HG03457 (cell line): ENCODE measurements around the gene NPTX2.
A peak's percentile ranks its signal among the peaks of the same experiment; 100 is the strongest.

ENCODE experiments used
- ATAC-seq: cut with Tn5 transposase; IDR thresholded peaks from one replicate; pipeline ENCODE4 v1.9.1; 2021; ENCODE audit warnings: moderate number of reproducible peaks; ENCODE audit not compliant: unreplicated experiment

NPTX2 gene

DNA sequence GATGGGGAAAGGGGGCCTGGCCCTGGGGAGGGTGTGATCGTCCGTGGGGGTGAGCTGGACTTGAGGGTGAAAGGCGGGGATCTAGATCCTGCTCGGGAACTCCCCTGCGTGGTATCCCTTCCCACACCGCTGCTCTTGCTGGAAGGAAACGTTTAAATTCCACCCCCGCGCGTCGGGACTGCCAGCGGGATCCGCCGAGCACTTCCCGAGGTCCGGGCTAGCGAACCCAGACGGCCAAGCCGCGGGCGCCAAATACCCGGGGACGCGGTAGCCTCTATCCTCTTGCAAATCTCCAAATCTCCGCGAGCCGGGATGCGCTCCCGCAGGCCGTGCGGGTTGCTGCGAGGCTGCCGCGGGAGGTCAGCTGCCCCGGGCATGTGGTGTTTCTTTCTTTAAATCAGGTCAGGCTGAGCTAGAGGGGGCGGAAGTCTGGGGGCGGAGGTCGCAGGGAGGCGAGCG, 904 bp downstream of the NPTX2 start:
- no peak for ATAC-seq

DNA sequence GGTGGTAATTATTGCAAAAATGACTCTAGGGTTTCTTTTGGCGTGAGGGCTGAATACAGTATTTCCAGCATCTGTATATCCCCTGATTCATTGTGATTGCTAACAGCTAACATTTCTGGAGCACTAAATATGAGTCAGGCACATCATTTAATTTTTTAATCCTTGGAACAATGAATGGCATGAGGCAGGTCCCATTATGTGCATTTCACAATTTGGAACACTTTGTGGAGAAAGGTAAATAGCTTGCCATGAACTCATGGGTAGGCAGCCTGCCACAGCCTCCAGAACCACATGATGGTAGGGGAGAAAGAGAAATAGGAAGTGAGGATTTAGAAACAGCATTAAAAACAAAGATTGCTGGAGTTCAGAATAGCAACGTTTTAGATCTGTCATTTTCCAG, 1.7 kb downstream of the NPTX2 start:
- no peak for ATAC-seq

DNA sequence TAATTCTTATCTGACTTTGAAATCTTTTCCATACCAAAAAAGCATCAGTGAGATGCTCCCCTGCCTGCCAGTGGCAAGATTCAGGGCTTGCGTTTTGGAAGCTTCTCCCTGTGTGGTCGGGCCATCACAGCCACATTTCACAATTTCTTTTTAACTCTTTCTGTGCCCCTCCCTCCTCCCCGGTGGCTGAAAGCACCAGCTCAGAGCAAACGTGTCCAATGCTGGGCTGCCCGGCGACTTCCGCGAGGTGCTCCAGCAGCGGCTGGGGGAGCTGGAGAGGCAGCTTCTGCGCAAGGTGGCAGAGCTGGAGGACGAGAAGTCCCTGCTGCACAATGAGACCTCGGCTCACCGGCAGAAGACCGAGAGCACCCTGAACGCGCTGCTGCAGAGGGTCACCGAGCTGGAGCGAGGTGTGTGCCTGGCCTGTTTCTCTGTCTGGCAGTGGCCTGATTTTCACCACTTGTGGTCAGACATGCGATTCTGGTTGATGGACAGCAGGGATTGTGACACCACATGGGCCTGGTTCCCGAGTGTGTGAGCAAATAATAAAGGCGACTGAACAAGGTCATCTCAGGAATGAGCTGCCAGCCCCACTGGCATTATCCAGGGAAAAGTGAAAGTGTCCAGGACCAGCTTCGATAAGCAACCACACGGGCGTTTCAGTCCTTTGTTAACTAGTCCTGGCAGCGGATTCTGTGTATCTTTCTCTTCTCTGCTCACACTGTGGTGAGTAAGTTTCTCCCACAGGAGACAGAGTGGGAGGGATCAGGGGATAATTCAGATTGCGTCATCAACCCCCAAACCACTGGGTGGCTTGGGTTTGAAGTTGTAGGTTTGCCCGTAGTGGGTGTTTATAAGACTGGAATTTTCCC, 2.6 kb downstream of the NPTX2 start:
- ATAC-seq = no peak

DNA sequence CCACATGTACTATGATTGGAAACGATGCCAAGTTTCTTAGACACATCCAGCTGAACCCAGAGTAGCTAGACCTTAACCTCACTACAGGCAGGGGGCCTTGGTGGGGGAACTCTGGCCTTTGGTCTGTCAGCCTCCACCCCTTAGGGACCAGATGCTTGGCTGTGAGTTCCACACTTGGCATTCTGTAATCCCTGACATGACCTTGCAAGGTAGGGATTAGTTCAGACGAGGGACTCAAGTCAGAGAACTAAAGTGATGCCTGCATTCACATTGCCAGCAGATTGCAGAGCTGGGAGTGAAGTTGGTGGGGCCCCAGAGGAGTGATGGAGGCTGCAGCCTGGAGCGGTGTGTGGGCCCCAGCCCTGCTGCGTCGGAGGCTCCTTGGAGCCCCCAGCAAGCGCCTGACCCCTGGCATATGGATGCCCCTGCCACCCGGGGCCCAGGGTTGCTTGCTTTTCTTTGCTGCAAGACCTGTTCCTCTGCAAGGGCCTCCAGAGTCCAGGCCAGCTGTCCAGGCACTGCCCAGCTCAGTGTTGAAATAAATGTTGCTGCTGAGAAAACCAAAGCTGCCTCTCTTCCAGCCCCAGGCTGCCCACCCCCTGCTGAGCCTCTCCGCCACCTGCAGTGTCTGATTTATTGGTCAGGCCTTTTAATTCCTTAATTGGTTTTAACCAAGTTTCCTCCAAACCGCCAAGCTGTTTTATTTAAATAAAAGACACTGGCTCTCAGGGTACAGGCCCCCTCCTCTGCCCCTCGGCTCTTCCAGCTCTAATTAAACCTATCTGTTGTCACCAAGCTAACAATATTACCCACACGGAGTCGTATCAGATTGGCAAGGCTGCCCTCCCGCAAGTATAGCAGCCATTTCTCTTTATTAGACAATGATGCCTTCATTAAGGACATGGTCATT, 4.7 kb downstream of the NPTX2 start:
- no peak for ATAC-seq

DNA sequence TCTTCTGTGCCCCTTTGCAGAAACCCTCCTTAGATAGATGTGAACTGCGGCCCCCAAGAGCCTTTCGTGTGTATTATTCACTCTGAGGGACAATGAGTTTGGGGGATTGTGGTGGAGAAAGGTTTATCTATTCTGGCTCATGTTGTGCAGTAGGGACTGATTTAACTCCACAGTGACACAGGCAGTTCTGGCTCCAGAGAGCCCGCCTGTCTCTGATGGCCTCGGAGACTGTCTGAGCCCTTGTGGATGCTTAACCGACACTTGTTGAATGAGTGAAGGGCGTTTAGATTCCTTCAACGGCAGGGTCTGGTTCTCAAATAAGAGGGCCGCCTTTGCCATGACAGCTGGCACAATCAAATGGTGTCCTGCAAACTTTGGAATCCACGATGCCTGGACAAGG, 5.8 kb downstream of the NPTX2 start:
- no peak for ATAC-seq

DNA sequence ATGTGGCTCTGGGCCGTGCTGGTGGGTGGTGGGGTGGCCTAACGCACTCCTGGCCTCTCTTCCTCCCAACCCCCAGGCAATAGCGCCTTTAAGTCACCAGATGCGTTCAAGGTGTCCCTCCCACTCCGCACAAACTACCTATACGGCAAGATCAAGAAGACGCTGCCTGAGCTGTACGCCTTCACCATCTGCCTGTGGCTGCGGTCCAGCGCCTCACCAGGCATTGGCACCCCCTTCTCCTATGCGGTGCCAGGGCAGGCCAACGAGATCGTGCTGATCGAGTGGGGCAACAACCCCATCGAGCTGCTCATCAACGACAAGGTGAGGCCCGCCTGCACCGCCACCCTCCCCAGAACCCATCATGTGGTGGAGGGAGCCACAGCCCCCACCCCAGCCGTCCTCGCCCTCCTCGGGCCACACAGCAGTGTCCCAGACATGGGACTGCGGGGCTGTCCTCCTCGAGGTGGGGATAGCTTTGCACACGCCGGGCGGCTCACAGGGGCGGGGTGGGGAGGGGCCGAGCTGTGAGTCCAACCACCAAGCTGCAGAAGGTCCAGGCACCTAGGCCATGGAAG, 7.8 kb downstream of the NPTX2 start:
- ATAC-seq = no peak

DNA sequence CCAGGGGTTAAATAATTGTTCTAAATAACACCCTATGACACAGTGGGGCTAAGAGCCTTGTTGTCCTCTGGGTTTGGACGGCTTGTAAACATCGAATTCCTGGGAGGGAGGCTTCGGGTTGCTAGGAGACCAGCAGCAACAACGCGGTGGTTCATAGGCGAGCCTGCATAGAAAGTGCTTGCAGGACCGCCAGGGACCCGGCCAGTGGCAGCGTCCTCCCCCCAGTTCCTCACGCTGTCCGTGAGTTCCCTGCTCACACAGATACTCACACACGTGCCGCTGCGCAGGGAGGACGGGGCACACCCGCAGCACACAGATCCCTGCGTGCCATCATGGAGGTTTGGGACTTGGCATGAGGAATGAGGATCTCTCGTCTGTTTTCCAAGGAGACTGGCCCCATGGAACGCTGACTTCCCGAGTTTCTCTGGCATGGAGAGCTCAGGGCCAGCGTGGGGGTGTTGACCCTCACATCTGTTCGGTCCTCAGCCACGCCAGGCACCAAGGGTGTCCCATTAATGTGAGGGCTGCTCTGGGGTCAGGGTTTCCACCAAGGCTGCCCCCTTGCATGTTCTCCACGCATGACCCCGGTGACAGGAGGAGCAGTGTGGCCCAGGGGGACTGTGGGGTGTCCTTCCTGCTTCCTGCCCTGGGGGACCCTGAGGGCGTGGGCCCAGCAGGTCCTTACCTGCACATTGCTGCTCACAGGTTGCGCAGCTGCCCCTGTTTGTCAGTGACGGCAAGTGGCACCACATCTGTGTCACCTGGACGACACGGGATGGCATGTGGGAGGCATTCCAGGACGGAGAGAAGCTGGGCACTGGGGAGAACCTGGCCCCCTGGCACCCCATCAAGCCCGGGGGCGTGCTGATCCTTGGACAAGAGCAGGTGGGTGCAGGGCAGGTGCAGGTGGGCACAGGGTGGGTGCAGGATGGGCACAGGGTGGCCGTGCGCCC, 9.7 kb downstream of the NPTX2 start:
- ATAC-seq = no peak

DNA sequence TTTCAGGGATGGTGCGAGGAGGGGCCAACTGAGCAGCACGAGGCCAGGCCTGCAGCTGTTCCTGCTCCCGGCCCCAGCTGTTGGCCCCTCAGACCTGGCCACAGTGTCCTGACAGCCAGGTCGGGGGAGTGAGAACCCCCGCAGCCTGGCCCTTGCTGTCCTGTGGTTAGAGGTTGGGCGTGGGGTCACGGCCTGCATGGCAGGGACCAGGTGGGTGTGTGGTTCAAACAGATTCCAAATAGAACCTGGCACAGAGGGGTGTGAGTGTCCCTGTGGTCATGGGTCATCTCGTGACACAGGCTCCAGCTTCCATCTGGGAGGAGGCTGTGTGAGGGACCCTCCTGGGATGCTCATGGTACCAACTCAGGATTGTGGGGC, 10.3 kb downstream of the NPTX2 start:
- no peak for ATAC-seq

DNA sequence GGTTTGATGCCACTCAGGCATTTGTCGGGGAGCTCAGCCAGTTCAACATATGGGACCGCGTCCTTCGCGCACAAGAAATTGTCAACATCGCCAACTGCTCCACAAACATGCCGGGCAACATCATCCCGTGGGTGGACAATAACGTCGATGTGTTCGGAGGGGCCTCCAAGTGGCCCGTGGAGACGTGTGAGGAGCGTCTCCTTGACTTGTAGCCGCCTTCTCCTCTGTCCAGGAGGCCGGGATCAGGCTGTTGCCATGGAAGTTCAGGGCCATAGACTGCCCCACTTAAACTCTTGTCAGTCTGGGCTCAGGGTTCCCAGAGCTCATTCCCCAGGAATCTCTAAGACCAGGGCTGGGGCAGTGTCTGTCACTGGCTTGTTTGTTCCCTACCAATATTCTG, 11.3 kb downstream of the NPTX2 start:
- ATAC-seq = no peak

DNA sequence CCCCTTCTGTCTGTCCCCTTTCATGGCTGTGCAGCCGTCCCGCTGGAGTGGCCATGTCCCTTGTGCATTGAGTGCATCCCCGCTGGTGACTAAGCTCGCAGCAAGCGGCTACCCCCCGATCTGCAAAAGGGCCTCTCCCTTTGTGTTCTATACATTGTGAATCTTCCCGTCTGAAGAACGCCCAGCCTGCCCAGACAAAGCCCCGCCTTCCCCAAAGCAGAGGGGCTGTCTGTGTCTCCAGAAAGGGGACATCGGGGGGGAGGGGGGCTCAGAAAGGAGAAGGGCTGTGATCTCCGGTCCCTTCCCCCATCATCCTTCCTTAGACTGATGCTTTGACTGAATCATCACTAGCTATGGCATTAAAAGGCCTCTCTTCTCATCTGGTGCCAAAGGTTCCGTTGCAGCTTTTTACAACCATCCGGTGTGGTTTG, 11.9 kb downstream of the NPTX2 start:
- ATAC-seq = no peak

DNA sequence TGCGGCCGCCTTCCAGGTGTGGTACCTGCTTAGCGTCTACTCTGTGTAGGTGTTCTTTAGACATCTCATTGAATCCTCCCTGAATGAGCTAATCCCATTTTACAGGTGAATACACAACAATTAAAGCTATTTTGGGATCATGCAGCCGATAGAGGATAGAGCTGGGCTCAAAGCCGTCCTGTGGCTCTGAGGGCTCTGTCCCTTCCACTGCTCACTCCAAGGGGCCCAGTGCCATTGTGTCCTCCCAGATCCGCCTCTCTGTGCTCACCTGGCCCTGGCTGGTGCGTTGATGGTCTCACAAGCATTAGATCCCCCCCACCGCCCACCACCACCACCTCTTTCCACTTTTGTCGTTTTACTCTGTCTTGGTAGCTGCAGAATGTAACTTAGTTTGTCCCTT, 13.1 kb downstream of the NPTX2 start:
- no peak for ATAC-seq

DNA sequence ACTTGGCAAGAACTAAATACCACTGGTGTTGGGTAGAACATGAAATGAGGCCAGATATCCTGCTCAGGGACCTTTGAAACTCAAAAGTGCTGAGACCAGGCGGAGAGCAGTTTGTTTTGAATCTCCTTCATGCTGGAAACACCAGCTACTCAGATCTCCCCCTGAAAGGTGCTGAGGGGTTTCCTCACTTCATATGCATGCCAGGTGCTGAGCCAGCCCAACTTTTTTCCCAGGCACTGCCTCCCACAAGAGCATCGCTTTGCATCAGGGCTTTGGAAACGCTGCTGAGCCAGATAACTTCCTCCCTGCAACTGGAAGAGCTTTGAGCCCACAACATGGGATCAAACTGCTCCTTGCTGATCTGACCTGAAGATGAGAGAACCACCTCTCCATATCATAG, 13.7 kb downstream of the NPTX2 start:
- ATAC-seq = no peak

DNA sequence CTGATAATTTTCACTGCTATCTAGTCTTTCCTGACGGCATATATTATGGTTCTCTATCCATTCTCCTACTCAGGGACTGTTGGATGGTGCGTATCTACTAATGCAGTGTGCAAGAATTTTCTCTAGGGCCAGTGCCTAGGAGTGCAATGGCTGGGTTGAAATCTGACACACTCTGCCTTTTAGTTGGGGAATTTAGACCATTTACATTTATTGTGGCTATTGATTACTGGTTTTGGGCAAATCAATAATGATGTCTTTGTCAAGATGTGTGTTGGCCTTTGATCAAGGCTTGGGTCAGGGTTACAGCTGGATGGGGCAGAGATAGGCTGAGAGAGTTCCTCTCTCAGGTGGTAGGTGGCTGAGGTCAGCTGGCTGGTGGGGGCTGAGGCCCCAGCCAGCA, 21.8 kb downstream of the NPTX2 start:
- ATAC-seq = no peak

DNA sequence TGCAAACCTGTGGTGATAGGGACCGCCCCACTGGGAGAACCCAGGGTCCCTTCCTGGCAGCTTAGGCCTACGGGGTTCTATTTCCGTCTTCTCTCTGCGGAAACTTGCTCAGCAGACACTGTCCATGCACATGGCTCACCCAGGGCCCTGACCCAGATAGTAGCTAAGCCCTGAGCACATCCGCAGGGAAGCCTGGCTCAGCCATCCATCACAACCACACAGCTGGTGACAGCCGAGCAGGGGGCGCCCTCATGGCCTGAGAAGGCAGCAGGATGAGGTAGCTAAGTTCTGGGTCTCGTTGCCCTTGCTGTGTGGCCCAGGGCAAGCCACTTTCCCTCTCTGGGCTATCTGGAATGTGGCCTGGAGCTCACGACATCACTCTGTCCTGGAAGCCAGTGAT, 23.3 kb downstream of the NPTX2 start:
- no peak for ATAC-seq

DNA sequence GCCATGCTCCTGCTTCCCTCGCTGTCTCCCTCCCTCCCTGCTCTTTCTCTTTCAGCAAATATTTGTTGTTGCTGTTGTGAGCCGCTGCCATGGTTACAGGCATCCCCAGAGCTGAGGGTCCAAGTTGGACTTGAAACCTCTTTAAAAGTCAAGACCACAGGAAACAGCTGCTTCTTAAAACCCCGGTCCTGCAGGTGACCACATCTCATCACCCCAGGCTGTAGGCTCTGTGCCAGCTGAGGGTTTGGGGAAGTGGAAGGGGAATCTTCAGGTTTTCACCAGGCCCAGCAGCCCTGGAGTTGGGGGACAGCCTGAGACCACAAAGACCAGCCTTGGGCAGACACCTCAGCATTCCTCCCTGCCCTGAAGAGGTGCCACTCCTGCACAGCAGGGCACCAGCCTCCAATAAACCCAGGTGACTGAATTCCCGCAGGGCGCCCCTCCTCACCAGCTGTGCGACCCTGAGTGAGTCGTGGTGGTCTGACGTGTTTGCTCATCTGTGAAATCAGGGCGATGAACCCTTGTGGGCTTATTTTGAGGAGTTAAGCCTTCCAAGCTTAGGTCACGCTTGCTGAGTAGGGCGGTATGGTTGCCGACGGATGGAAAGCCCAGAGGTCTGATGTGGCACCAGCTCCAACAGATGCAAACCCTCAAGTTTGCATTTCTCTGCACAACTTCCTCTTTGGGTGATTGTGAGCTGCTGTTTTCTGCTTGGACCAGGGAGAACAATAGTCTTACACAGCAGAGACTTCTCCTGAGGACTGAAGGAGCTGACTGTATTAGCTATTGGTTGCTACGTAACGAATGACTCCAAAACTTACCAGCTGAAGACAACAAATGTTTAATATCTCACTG, 24.8 kb downstream of the NPTX2 start:
- ATAC-seq = peak; percentile 60

DNA sequence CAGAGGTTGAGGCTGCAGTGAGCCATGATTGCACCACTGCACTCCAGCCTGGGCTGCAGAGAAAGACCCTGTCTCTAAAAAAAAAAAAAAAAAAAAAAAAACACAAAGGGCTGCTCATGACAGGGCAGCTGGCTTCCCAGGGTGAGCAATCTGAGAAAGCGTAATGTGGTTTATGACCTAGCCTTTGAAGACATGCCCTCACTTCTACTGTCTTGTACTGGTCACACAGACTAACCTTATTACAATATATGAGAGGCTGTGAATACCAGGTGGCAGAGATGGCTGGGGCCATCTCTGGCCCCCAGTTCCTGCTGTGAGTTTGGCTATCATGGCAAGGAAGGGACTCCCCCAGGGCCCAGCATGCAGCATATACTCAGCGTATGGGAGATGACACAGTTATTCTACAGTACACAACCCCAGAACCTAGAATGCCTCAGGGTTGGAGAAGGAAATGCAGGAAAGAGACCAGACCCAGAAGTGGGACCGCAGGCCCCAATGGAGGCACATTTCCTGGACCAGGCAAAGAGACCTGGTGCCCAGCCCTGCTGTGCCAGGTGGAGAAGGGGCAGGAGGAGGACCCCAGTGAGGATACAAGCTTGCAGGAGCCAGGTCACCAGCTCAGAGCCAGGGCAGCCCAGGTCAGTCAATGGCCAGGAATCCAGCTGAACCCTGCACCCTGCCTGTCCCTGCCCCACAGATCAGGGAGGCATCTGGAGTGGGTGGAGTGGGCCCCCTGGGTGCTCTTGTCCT, 26.3 kb downstream of the NPTX2 start:
- ATAC-seq = no peak

DNA sequence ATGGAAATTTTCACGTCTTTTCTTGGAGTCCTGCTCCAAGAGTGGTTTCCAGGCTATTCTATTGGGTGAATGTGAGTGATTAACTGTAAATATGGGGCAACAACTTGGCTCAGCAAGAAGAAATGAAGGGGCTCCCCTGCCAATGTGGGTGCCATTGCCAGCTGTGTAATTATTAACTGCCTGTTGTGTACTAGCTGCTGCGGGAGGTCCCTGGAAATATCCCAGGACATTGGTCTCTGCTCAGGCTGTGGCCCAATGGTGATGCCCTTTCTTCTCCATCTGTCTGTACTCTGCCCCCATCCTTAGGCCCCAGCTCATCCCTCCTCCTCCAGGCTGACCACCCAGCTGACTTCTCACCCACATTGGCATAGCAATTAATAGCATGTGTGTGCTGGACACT, 29.4 kb downstream of the NPTX2 start:
- no peak for ATAC-seq

DNA sequence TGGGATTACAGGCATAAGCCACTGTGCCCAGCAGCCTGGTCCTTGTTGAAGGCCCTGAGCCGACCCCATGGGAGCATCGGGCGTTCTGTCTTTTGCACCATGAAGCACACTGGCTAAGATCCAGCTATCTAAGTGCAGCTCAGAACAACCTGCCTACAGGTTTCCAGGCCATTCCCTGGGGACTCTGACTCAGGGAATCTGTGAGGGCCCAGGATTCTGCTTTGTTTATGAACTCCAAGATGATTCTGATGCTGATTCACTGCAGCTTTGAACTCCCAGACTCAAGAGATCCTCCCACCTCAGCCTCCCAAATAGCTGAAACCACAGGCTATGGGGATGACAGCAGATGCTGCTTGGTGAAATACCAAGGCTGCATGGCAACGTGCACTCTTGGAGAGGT, 30.2 kb downstream of the NPTX2 start:
- ATAC-seq = no peak

DNA sequence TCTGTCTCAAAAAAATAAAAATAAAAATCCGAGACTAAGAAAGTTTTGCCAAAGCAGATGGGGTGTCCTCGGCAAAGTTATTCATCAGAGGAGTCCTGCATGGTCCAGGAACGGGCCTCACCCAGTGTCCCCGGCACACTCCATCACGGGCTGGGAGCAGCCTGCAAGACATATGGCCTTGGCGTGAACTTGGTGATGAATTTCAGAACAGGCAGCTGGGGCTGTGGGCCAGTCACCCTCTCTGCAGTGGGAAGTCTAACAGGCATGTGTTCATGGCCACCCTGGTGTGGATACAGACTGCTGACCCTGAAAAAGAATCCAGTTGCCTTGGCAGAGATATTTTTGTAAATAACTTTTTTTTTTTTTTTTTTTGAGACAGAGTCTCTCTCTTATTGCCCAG, 34.7 kb downstream of the NPTX2 start:
- no peak for ATAC-seq
